HG03097 (cell line): ENCODE data around the gene MGAT5B.

Experiments used
- ATAC-seq: cut with Tn5 transposase; IDR thresholded peaks from one replicate; pipeline ENCODE4 v1.9.1; 2021; ENCODE audit not compliant: unreplicated experiment, low FRiP score

MGAT5B gene

DNA sequence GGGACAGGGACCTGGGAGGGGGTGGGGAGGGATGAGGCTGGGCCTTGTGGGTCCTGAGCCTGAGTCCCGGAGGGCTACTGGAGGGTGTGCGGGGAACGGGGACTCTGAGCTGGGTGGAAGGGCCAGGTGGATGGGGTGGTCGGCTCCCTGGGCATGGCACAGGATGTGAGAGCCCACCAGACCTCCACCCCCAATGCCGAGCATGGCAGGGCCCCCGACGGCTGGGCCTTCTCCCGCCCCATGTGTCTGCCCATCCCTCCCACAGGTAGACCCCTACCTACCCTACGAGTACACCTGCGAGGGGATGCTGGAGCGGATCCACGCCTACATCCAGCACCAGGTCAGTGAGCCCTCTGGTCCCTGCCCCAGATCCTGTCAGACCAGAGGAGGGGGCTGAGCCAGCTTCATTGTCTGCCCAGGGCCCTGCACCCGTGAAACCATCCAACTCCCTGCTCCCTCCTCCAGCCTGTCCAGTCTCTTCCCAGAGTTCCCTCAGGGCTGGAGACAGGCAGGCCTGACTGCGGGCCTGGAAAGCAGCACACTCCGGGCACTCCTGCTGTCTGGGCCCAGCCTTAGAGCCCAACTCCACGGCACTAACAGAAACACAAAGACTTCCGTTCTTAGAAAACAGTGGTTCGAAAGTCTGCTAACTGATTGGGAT lies 78.0 kb downstream of the MGAT5B start:
- ATAC-seq = no peak

DNA sequence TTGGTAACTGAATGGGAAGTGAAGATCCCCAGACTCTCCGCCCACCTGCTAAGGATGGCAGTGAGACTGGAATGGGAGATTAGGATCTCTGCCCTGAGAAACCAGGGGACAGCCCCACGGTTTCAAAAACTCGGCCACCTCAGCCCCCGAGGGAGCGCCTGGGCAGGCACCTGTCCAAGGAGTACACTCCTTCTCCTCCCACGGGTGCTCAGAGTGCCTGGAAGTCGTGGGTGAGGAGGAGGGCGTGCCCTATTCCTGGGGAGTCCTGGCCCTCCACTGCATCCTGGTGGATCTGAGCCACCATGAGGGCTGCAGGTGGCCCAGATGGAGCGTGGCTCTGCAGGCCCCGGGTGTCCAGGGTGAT lies 78.5 kb downstream of the MGAT5B start:
- no peak for ATAC-seq

DNA sequence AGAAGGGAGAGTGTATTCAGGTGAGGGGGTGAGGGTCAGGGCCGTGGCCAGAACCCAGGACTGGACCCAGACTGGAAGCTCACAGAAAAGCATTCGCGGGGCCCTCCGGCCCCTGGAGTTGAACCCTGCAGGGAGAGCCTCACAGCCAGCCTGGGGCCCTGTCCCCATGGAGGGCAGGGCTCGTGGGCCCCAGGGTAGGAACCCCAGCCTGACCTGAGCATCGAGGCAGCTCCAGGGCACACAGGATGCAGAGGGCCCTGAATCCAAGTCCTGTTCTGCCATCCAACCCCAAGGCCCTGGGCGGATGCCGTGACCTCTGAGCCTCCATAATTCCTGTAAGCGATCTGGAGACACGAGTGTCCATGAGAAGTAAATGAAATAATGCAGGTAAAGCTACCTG lies 79.1 kb downstream of the MGAT5B start:
- ATAC-seq = no peak

DNA sequence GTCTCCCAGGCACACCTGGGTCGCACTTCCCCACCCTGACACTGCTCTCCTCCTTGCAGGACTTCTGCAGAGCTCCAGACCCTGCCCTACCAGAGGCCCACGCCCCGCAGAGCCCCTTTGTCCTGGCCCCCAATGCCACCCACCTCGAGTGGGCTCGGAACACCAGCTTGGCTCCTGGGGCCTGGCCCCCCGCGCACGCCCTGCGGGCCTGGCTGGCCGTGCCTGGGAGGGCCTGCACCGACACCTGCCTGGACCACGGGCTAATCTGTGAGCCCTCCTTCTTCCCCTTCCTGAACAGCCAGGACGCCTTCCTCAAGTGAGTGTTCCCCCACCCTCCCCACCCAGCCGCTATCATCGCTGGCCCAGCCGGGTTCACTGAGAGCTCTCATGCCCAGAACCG lies 79.6 kb downstream of the MGAT5B start:
- ATAC-seq = no peak

DNA sequence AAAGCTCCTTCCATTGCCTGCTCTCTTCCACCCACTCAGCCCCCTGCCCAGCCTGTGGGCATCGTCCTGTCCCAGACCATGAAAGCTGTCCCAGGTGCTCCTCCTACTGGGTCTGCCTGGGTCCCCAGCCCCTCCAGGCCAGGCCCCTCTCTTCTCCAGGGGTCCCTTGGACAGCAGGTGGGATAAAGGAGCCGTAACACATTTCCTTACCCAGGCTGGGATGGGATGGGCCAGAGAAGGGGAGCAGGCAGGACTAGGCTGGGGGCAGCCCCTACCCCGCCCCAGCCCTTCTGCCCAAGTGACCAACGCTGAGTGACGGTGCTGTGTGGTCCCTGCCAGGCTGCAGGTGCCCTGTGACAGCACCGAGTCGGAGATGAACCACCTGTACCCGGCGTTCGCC lies 80.1 kb downstream of the MGAT5B start:
- ATAC-seq = no peak

DNA sequence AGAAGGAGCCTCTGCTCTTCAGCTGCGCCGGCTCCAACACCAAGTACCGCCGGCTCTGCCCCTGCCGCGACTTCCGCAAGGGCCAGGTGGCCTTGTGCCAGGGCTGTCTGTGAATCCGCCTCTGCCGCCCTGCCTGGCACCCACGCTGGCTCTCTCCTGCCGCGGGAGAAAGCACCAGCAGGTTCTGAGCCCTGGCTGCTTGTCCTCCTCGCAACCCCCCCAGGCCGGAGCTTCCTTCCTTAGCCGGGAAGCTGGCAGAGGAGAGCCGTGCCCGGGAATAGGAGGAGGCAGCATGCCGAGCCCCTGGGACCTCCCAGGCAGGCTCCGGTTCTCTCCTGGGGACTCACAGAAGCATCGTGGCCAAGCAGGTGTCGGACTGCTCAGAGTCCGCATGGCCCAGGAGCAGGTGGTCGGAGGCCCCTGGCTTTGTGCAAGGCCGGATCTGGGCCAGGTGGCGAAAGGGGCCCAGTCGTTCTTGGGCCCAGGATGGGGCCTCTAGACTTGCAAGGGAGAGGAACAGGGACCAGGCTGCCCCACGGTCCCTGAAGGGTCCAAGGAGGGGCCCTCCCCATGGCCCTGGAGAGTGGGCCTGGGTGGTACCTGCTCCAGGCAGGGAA lies 80.6 kb downstream of the MGAT5B start:
- no peak for ATAC-seq

DNA sequence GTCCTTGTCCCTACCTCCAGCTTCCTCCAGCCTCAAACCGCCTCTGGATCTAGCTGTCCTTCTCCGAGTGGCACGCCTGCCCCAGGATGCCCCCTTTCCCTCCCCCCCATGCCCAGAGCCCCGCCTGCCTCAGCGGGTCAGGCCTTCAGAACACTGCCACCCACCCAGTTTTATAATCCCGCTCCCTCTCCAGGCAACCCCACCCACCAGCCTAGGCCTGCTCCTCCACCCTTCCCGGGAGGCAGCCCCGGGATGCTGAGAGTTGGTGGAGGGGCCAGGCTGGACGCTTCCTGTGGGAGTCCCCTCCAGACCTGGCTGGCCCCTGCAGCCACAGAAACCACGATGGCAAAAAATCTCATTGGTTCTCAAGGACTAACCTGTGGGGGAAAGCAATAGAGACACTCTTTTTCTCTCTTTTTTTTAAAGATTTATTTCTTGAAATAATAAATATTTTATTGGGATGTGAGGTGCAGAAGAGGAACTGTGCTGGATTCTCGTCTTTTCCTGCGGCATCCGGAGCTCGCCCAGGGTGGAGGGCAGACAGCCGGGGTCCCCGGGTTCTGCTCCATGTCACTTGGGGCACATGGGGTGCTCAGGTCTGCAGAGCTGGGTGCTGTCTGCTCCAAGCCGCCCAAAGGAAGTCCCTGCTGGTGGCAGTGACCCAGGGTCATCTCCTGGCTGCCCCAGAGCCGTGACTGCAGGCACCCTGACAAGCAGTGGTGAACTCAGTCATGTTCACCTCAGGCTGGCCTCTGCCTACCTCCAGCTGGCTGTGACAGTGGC lies 81.9 kb downstream of the MGAT5B start:
- no peak for ATAC-seq

DNA sequence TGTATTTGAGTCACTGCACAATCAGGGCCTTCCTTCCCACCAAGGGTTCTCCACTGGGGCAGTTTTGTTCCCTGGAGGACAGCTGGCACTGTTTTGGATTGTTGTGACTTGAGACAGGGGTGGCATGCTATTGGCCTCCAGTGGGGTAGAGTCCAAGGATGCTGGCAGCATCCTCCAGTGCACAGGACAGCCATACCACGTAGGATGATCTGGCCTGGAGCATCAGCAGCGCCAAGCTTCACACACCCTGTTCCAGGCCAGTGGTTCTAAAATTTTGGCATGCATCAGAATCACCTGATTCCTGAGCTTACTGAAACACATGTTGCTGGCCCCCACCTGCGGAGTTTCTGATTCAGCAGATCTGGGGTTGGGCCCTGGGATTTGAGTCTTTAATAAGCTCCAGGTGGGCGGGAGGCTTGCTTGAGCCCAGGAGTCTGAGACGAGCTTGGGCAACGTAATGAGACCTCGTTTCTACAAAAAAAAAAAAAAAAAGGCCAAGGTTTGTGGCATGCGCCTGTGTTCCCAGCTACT lies 83.2 kb downstream of the MGAT5B start:
- no peak for ATAC-seq

DNA sequence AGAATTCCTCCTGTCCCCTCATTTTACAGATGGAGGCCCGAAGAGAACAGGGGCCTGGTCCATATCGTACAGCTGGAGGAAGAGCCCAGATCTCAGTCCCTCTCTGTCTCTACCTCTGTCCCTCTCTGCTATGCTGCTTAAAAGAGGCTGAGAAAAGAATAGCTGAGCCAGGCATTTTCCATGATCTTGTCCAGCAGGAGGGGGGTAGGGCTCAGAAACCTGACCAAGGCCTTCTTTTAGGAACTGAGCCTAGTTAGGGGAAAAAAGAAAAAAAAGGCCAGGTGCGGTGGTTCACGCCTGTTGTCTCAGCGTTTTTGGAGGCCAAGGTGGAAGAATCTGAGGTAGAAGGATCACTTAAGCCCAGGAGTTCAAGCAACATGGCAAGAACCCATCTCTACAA lies 84.2 kb downstream of the MGAT5B start:
- no peak for ATAC-seq

DNA sequence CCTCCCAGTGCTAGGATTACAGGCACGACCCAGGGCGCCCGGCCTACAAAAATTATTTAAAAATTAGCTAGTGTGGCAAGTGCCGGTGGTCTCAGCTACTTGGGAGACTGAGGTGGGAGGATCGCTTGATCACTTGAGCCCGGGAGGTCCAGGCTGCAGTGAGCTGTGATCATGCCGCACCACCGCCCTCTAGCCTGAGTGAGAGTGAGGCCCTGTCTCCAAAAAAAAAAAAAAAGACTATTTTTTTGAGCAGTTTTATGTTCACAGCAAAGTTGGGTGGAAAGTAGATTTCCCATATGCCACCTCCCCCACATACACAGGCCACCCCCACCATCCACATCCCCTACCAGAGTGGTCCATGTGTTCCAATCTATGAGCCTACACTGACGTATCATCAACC lies 84.9 kb downstream of the MGAT5B start:
- no peak for ATAC-seq

DNA sequence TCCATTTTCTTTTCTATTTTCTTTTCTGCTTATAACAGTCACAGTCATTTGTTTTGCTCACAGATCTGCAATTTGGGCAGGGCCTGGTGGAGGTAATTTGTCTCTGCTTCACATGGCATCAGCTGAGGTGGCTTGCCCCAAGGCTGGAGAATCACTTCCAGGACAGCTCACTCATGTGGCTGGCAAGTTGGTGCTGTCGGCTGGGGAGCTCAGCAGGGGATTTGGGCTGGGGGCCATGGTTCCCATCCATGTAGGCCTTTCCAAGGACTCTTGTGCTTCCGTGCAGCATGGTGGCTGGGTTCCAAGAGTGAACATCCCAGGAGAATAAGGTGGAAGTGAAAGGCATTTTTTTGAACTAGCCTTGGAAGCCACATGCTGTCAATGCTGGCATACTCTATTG lies 85.7 kb downstream of the MGAT5B start:
- no peak for ATAC-seq

DNA sequence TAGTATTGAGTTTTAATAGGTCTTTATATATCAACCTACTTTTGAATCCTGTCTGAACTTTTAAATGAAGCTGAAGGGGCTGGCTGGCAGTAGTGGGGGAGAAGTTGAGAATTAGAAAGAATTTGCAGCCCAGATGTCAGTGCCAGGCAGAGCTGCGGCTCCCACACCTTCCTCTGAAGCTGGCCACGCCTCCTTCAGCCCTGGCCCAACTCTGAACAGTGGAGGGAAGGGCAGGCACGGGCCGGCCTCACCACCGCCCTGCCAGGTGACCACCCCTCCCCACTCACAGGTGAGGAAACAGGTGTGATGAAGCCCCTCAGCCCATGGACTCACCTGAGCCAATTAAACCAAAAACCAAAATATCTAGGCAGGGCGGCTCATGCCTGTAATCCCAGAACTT lies 87.0 kb downstream of the MGAT5B start:
- ATAC-seq = no peak

DNA sequence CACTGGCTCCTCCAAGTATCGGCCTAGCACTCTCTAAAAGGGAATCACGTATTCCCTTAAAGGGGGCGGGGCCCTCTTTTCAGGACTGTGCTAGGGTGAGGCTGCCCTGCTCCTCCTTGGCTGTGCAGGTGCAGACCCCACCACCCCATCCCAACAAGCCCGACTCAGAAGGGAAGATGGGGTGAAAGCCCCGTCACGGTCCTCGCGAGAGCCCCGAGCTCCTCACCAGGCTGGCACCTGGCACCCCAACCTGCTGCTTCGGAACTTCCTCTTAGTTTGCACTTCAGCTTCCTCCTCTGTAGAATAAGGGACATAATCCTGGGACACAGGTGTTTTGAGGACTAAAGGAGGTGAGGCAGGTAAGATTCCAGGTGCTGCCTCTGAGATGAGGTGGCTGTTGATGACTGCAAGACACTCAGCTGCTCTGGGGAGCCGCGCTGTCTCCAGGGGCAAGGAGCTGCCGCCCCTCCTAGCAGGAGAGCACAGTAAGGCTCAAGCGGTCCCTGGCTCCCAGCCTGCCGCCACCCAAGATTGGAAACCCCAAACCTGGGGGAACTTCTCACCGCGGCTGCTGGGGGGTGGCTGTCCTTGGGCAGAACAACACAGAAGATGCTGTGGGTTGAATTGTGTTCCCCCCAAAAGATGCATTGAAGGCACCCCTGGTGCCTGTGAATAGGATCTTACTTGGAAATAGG lies 88.8 kb downstream of the MGAT5B start:
- no peak for ATAC-seq

DNA sequence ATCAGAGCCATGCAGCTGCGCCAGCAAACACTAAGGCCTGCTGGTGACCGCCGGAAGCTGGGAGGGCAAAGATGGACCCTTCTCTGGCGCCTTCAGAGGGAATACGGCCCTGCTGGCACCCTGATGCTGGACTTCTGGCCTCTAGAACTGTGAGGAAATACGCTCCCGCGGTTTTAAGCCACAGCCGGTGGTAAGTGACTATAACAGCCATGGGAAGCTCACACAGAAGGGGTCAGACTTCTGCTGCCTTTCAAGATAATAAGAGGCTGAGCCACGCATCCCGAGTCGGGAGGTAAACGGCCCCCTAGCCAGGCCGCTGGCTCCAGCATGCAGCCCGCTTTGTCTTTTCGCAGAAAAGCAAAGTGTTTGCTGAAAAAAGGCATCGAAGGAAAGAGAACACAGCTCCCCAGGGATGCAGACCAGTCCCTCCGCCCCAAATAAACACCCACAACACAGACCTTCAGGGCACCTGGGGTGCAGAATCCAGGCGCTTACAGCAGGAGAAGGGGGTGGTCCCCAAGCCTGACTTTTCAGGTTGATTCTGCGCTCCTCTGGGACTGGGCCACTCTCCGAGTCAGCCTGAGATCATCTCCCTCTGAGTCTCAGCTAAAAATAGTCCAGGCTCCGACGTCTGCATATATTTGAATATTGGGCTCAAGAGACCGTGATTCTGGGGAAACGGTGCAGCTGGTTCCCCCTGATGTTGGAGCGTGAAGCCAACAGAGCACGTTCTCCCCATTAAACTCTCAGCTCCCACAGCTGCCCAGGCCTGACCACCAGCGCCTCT lies 89.7 kb downstream of the MGAT5B start:
- ATAC-seq = no peak

DNA sequence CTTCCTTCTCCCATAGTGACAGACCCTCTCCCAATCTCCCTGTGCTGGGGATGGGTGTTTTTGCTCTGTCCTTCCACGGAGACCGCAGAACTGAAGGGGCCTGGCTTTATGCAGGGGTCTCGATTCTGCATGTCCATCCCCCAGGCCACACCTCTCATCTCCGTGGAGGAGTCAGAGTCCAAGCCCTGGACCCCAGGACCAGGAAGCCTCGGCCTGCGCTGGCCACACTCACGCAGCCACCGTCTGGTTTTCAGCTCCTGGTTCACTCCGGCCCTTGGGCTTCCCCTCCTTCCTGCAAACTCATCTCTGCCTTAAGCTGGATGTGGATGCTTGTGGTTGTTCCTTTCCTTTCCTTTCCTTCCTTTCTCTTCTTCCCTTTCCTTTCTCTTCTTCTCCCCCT lies 90.8 kb downstream of the MGAT5B start:
- ATAC-seq = no peak

DNA sequence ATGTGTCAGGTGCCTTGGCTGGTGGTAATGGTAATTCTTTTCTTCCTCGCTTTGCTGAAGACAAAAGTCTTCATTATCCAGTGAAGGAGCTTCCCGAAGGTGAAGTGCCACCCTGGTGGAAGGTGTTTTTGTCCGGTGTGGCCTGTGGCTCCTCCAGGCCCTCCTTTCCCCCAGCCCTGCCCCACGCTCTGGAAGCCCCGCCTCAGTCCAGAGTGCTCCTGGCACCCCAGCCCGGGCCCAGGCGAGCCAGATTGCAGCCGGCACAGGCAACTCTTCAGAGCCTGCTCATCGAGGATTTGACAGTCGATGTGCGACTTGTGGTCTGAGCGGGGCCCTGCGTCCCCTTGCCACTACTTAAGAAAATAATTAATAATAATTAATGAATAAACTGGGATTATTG lies 93.7 kb downstream of the MGAT5B start:
- ATAC-seq = no peak

DNA sequence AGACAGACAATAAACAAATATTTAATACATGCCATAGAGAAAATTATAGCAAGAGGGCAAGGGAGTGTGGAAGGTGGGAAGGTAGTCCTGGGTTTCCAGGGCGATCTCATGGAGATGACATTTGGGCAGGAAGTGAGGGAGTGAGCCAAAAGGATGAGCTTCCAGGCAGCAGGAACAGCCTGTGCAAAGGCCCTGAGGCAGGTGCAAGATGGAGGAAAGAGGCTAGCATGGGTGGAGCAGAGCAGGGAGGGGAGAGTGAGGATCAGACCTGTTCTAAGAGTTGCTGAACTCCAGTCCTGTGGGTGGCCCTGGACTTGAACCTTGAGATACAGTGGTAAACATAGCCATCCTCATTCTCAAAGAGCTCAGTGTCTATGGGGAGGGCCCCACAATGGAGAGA lies 94.7 kb downstream of the MGAT5B start:
- no peak for ATAC-seq

DNA sequence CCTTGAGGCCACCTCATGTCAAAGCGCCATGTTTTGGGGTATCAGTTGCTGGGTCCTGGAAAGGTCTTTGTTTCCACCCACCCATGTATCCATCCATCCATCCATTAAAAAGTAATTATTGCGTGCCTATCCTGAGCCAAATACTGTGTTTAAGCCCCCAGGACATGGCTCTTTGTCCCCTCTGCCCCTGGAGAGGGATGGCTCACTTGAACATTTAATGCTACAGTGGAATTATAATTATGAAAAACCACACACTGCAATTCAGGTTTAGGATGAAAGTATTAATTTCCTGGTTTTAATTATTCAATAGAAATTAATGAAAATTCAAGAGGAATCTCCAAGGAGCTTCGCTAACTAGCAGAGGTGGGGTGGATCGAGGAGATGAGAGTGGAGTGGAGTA lies 97.8 kb downstream of the MGAT5B start:
- no peak for ATAC-seq

DNA sequence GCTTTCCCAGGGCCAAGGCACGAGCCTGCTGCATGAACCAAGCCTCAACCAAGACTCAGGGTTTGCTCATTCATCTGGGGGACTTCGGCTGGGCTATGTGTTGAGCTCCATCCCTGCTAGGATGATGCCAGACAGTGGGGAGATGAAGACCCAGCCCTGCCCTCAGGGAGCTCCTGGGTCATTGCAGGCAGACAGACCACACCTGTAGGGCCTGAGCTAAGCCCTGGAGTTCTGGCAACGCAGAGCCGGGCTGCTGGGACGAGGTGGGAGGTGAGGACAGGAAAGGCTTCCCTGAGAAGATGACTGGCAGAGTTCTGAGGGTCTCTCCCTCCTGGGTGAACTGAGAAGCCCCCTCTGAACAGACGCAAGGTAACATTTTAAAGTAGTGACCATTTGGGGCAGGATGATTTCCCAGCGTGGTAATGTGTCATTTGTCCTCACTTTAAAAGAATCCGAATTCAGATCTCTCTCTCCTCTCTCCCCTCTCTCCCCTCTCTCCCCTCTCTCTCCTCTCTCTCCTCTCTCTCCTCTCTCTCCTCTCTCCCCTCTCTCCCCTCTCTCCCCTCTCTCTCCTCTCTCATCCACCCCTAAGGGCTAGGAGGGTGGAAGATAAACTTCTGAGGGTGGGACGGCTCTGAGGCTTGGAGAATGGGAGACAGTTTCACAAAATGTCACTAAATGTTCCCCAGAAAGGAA lies 98.4 kb downstream of the MGAT5B start:
- ATAC-seq = no peak

DNA sequence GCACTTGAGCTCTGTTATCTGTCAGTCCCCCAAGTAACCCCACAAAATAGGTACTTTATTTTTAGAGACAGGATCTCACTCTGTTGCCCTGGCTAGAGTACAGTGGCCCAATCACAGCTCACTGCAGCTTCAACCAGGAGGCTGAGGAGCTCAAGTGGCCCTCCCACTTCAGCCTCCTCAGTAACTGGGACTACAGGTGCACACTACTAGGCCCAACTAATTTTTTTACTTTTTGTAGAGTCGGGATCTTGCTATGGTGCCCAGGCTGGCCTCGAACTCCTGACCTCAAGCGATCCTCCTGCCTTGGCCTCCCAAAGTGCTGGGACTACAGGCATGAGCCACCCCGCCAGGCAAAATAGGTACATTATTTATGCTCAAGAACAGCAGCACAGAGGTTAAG lies 99.6 kb downstream of the MGAT5B start:
- ATAC-seq = no peak
